GM12878 (cell line): Measurements from ENCODE around the gene TEX54. TPM values are rescaled to one million over a fixed set of nuclear protein-coding genes. Genes with fewer than 3 reads are reported as not detected.
A peak's percentile ranks its signal among the peaks of the same experiment; 100 is the strongest.

Source experiments
- CBFB ChIP-seq: IDR thresholded peaks from 2 replicates; pipeline ENCODE4 v1.6.1; 2016; ENCODE audit warnings: antibody characterized with exemption, low read depth
- CBX3 ChIP-seq: fragments of 200-600 bp; sonication (generic); IDR thresholded peaks from 2 replicates; pipeline ENCODE4 v1.6.1; 2016; ENCODE audit warnings: low read depth, borderline replicate concordance
- CREM ChIP-seq: IDR thresholded peaks from 2 replicates; pipeline ENCODE4 v1.6.1; 2014; ENCODE audit warnings: antibody characterized with exemption, low read depth
- ESRRA ChIP-seq: IDR thresholded peaks from 2 replicates; pipeline ENCODE4 v1.6.1; 2012; ENCODE audit warnings: mild to moderate bottlenecking, low read length, improper control_type of control experiment
- GATAD2B ChIP-seq: fragments of 450-650 bp; conservative IDR thresholded peaks from 2 replicates; pipeline ENCODE4 v1.6.1; 2017; ENCODE audit warnings: low read depth, mild to moderate bottlenecking, moderate library complexity
- HCFC1 ChIP-seq: fragments of 150-350 bp; IDR thresholded peaks from 2 replicates; pipeline ENCODE4 v1.6.1; 2014; ENCODE audit warnings: low read length
- IKZF1 ChIP-seq: fragments of 450-650 bp; conservative IDR thresholded peaks from 2 replicates; pipeline ENCODE4 v1.6.1; 2017; ENCODE audit warnings: antibody characterized with exemption, mild to moderate bottlenecking
- IKZF2 ChIP-seq, 2 experiments: fragments of 450-650 bp; IDR thresholded peaks; 2 replicates each; pipeline ENCODE4 v1.6.1; 2017; ENCODE audit warnings: mild to moderate bottlenecking in 2 of 2, moderate library complexity in 2 of 2
- MXI1 ChIP-seq: fragments of 150-350 bp; IDR thresholded peaks from 2 replicates; pipeline ENCODE4 v1.6.1; 2011; ENCODE audit warnings: low read depth, mild to moderate bottlenecking, inconsistent platforms, low read length, improper control_type of control experiment
- MYC ChIP-seq: IDR thresholded peaks from 2 replicates; pipeline ENCODE4 v1.6.1; 2011; ENCODE audit warnings: mild to moderate bottlenecking, low read length, moderate library complexity, inconsistent platforms; ENCODE audit not compliant: insufficient read depth, insufficient replicate concordance, insufficient read length, severe bottlenecking
- RAD21 ChIP-seq: IDR thresholded peaks from 2 replicates; pipeline ENCODE4 v1.6.1; 2011; ENCODE audit warnings: mild to moderate bottlenecking, low read depth, low read length, moderate library complexity; ENCODE audit not compliant: insufficient read depth
- RAD51 ChIP-seq: fragments of 450-650 bp; IDR thresholded peaks from 2 replicates; pipeline ENCODE4 v1.6.1; 2016; ENCODE audit warnings: moderate library complexity, mild to moderate bottlenecking, inconsistent platforms
- RB1 ChIP-seq: fragments of 450-650 bp; formaldehyde crosslinking; IDR thresholded peaks from 2 replicates; pipeline ENCODE4 v1.6.1; 2017; ENCODE audit warnings: mild to moderate bottlenecking, borderline replicate concordance
- SIX5 ChIP-seq: IDR thresholded peaks from 2 replicates; pipeline ENCODE4 v1.6.1; 2011; ENCODE audit warnings: mild to moderate bottlenecking, low read depth, low read length, moderate library complexity; ENCODE audit not compliant: severe bottlenecking
- SPI1 ChIP-seq: IDR thresholded peaks from 2 replicates; pipeline ENCODE4 v1.6.1; 2011; ENCODE audit warnings: low read depth, mild to moderate bottlenecking, low read length, moderate library complexity, borderline replicate concordance; ENCODE audit not compliant: insufficient read depth
- TAF1 ChIP-seq: IDR thresholded peaks from 2 replicates; pipeline ENCODE4 v1.6.1; 2011; ENCODE audit warnings: mild to moderate bottlenecking, low read depth, low read length, borderline replicate concordance
- ZNF24 ChIP-seq: fragments of 450-650 bp; IDR thresholded peaks from 2 replicates; pipeline ENCODE4 v1.6.1; 2017; ENCODE audit warnings: antibody characterized with exemption, mild to moderate bottlenecking
- polyA plus RNA-seq, 11 experiments: library from polyadenylated mRNA; depleted of rRNA in 4 of 11; unstranded in 6 of 11; stranded (reverse) in 5 of 11; fragments of >200 nt; fragmentation: Nextera tagmentation in 4 of 11; fragmentation: Illumina TruSeq in 1 of 11; extraction: Ambion mirVana in 4 of 11; extraction: Trizol in 1 of 11; gene quantifications; 1 replicate in 1 of 11; 2 replicates in 10 of 11; pipeline versions ENCODE4 v1.2.1 to v1.2.3, GENCODE V29; 2011 to 2016; ENCODE audit warnings: inconsistent platforms in 2 of 11, missing spikeins in 2 of 11, low read depth in 1 of 11
- total RNA-seq, 4 experiments: library from RNA; depleted of rRNA in 3 of 4; stranded (reverse); fragments of >200 nt in 3 of 4; fragmentation: Illumina TruSeq in 1 of 4; extraction: Trizol in 1 of 4; gene quantifications; 2 replicates each; pipeline versions ENCODE4 v1.2.1 to v1.2.3, GENCODE V29; 2013 to 2021
- TF ChIP-seq, protein P1 (sequence below): IDR thresholded peaks from 2 replicates; pipeline ENCODE4 v1.6.1; 2012; ENCODE audit warnings: low read depth, low read length, improper control_type of control experiment
- TF ChIP-seq, protein P2 (sequence below): fragments of 450-650 bp; IDR thresholded peaks from 2 replicates; pipeline ENCODE4 v1.6.1; 2017; ENCODE audit warnings: borderline replicate concordance
- TF ChIP-seq, protein P3 (sequence below): IDR thresholded peaks from 2 replicates; pipeline ENCODE4 v1.6.1; 2011; ENCODE audit warnings: low read depth, mild to moderate bottlenecking, low read length, moderate library complexity, borderline replicate concordance; ENCODE audit errors: extremely low read depth
- TF ChIP-seq, protein P4 (sequence below): fragments of 450-650 bp; IDR thresholded peaks from 2 replicates; pipeline ENCODE4 v1.6.1; 2016; ENCODE audit warnings: mild to moderate bottlenecking, moderate library complexity, borderline replicate concordance
- TF ChIP-seq, protein P5 (sequence below): IDR thresholded peaks from 2 replicates; pipeline ENCODE4 v1.6.1; 2011; ENCODE audit warnings: low read depth, low read length, improper control_type of control experiment, borderline replicate concordance

The TEX54 gene
- total and polyA plus RNA-seq, 10 of the 15 experiments (the other 5 are each of a cell fraction or from before 2014, with no cell fraction given), result 0.38 to 0.68 (median 0.51) TPM; not detected in 7

DNA sequence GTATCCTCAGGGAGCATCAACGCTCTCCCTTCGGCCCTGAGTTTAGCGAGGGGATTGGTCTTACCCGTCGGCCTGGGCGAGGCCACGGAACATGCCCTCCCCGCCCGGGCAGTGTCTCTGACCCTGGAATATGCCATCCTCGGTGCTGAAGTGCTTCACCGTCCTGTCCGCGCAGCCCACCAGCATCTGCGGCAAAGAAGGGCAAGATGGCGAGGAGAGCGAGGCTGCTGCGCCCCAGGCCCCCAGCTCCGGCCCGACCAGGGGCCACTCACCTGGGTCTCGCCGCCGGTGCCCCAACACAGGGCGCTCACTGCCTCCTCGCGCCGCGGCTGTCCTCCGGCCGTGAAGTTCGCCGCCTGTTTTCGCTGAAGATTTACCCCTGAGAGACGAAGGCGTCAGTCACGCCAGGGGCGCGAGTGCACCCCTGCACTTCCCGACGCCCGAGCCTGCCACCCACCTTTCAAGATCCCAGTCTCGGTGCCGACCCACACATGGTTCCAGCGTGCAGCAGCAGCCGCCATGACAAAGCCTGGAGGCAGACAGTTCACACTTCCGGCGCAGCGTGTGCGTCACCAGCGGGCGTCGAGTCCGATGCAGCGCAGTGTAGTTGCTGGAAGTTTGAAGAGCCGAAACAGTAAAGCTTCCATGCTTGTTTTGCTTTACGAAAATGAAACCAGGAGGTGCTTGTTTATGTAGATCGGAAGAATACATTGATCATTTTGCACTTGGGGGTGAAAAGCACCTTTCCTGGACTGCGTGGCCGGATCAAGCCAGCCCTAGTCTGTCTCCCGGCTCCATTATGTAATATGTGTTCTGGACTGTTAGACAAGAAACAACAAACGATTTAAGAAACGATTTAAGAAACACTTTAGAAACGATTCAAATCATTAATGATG, 6.7 kb upstream of the TEX54 start, which contains the start of gene WDR74 (continued):
- TF ChIP-seq RAD21, result no peak
- TF ChIP-seq, protein P1, sequence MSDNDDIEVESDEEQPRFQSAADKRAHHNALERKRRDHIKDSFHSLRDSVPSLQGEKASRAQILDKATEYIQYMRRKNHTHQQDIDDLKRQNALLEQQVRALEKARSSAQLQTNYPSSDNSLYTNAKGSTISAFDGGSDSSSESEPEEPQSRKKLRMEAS, result peak; percentile 99
- TF ChIP-seq MXI1, result peak; percentile 100
- peak; percentile 82; the same call in 1 of the 2 replicates for TF ChIP-seq RB1
- TF ChIP-seq, protein P2, sequence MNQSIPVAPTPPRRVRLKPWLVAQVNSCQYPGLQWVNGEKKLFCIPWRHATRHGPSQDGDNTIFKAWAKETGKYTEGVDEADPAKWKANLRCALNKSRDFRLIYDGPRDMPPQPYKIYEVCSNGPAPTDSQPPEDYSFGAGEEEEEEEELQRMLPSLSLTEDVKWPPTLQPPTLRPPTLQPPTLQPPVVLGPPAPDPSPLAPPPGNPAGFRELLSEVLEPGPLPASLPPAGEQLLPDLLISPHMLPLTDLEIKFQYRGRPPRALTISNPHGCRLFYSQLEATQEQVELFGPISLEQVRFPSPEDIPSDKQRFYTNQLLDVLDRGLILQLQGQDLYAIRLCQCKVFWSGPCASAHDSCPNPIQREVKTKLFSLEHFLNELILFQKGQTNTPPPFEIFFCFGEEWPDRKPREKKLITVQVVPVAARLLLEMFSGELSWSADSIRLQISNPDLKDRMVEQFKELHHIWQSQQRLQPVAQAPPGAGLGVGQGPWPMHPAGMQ, result no peak
- peak; percentile 82 for TF ChIP-seq IKZF1
- TF ChIP-seq CBFB, result 0 out of 2 replicates have a peak, but pooled peaks have one; percentile 59
- TF ChIP-seq HCFC1, result peak; percentile 90
- TF ChIP-seq, protein P3, sequence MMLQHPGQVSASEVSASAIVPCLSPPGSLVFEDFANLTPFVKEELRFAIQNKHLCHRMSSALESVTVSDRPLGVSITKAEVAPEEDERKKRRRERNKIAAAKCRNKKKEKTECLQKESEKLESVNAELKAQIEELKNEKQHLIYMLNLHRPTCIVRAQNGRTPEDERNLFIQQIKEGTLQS, result peak; percentile 88; the same call in 1 of the 2 replicates
- TF ChIP-seq GATAD2B, result peak; percentile 36; the same call in 1 of the 2 replicates
- TF ChIP-seq SIX5, result peak; percentile 64
- TF ChIP-seq MYC, result peak; percentile 95
- 0 out of 2 replicates have a peak, but pooled peaks have one; percentile 1 for TF ChIP-seq SPI1
- TF ChIP-seq, protein P4, sequence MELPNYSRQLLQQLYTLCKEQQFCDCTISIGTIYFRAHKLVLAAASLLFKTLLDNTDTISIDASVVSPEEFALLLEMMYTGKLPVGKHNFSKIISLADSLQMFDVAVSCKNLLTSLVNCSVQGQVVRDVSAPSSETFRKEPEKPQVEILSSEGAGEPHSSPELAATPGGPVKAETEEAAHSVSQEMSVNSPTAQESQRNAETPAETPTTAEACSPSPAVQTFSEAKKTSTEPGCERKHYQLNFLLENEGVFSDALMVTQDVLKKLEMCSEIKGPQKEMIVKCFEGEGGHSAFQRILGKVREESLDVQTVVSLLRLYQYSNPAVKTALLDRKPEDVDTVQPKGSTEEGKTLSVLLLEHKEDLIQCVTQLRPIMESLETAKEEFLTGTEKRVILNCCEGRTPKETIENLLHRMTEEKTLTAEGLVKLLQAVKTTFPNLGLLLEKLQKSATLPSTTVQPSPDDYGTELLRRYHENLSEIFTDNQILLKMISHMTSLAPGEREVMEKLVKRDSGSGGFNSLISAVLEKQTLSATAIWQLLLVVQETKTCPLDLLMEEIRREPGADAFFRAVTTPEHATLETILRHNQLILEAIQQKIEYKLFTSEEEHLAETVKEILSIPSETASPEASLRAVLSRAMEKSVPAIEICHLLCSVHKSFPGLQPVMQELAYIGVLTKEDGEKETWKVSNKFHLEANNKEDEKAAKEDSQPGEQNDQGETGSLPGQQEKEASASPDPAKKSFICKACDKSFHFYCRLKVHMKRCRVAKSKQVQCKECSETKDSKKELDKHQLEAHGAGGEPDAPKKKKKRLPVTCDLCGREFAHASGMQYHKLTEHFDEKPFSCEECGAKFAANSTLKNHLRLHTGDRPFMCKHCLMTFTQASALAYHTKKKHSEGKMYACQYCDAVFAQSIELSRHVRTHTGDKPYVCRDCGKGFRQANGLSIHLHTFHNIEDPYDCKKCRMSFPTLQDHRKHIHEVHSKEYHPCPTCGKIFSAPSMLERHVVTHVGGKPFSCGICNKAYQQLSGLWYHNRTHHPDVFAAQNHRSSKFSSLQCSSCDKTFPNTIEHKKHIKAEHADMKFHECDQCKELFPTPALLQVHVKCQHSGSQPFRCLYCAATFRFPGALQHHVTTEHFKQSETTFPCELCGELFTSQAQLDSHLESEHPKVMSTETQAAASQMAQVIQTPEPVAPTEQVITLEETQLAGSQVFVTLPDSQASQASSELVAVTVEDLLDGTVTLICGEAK, result peak; percentile 90
- peak; percentile 94 for TF ChIP-seq TAF1
- no peak for TF ChIP-seq ZNF24
- TF ChIP-seq ESRRA, result peak; percentile 26; the same call in 1 of the 2 replicates
- TF ChIP-seq, protein P5, sequence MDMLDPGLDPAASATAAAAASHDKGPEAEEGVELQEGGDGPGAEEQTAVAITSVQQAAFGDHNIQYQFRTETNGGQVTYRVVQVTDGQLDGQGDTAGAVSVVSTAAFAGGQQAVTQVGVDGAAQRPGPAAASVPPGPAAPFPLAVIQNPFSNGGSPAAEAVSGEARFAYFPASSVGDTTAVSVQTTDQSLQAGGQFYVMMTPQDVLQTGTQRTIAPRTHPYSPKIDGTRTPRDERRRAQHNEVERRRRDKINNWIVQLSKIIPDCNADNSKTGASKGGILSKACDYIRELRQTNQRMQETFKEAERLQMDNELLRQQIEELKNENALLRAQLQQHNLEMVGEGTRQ, result no peak
- peak; percentile 26; the same call in 1 of the 2 replicates for TF ChIP-seq RAD51
- peak; percentile 28 to 33; a peak in 2 of 4 replicates for TF ChIP-seq IKZF2 (IDR thresholded peaks at IDR 0.05)
- TF ChIP-seq CBX3, result no peak
- peak; percentile 100 for TF ChIP-seq CREM
